GM12891 (cell line): Measurements from ENCODE around the gene ZMYND19. TPM values are rescaled to one million over a fixed set of nuclear protein-coding genes. Genes with fewer than 3 reads are reported as not detected.
"Not testable (repeated sequence)": the region's sequence is repeated elsewhere in the genome, so short reads cannot be mapped to it uniquely, and the experiment has no call there.

Source experiments
- DNase-seq: peaks from one replicate; pipeline ENCODE4 v3.0.0; 2011; ENCODE audit warnings: low spot score; ENCODE audit not compliant: insufficient read length
- FAIRE-seq: peaks from 2 replicates; lab custom pipeline; 2011; peaks lifted over from hg19 to GRCh38; lab: Jason Lieb, UNC
- PAX5 ChIP-seq: IDR thresholded peaks from 2 replicates; pipeline ENCODE4 v1.6.1; 2011; ENCODE audit warnings: low read length, moderate library complexity, mild to moderate bottlenecking; ENCODE audit not compliant: insufficient read depth, severe bottlenecking
- POLR2A ChIP-seq: IDR thresholded peaks from 2 replicates; pipeline ENCODE4 v1.6.1; 2011; ENCODE audit warnings: low read depth, low read length, control low read depth
- POLR2AphosphoS5 ChIP-seq: IDR thresholded peaks from 2 replicates; pipeline ENCODE4 v1.6.1; 2011; ENCODE audit warnings: low read depth, low read length, control low read depth
- POU2F2 ChIP-seq: IDR thresholded peaks from 2 replicates; pipeline ENCODE4 v1.6.1; 2011; ENCODE audit warnings: low read depth, mild to moderate bottlenecking, control low read depth, low read length, moderate library complexity
- SPI1 ChIP-seq: IDR thresholded peaks from 2 replicates; pipeline ENCODE4 v1.6.1; 2011; ENCODE audit warnings: low read depth, low read length, control low read depth
- TAF1 ChIP-seq: IDR thresholded peaks from 2 replicates; pipeline ENCODE4 v1.6.1; 2011; ENCODE audit warnings: low read depth, low read length, control low read depth
- polyA plus RNA-seq: library from polyadenylated mRNA; unstranded; fragments of >200 nt; gene quantifications from one replicate; pipeline ENCODE4 v1.2.1, GENCODE V29; 2012; ENCODE audit warnings: low read depth, missing spikeins, inconsistent platforms; ENCODE audit not compliant: missing spikeins

The ZMYND19 gene
- polyA plus RNA-seq, result 20.4 TPM

DNA sequence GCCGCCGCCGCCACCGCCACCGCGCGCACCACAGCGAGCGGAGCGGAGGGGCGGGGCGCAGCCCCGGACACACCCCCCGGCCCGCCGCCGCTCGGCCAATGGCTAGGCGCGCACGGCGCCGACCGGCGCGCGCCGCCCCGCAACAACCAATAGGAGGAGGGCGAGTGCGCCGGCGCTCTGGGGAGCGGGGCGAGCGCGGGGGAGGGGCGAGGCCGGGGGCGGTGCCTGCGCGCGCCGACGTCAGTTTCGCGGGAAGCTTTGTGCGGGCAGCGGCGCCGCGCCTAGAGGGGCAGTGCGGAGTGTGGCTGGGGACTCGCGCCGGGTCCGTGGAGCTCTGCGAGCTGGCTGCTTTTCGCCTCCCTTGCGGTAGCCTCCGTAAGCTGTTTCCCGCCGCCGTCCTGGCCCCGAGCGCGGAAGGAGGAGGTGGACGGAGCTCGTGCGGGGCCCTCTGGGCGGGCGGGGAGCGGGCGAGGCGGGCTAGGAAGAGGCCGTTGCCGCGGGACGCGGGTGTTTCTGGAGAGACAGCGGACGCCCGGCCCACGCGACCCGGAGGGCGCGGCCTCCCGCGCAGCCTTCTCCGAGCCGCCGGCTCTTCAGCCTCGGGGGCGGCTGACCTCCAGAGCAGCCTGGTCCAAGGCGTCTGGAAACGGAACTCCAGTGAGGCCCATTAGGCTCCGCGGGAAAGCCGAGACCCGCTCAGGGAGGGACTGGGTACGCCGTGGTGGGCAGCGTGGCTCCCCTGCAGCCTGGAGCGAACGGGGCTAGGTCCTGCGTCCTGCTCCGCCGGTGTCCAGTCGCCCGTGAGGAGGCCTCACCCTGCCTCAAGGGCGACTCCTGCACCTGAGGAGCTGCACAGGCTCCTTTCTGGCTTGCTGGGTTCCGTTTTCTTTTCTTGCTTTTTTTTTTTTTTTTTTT, at the start of gene ZMYND19:
ZMYND19 (minus strand) TSS at position 44 of the 915 bp plus-strand sequence. CDS start 249 bp downstream, outside the sequence.
- TF ChIP-seq TAF1 (peak; percentile 50; the same call in 1 of the 2 replicates), POLR2A (no peak; the same call in 1 of the 2 replicates), POU2F2 (no peak)
- peak; percentile 100 for DNase-seq
- peak; percentile 99 for FAIRE-seq

DNA sequence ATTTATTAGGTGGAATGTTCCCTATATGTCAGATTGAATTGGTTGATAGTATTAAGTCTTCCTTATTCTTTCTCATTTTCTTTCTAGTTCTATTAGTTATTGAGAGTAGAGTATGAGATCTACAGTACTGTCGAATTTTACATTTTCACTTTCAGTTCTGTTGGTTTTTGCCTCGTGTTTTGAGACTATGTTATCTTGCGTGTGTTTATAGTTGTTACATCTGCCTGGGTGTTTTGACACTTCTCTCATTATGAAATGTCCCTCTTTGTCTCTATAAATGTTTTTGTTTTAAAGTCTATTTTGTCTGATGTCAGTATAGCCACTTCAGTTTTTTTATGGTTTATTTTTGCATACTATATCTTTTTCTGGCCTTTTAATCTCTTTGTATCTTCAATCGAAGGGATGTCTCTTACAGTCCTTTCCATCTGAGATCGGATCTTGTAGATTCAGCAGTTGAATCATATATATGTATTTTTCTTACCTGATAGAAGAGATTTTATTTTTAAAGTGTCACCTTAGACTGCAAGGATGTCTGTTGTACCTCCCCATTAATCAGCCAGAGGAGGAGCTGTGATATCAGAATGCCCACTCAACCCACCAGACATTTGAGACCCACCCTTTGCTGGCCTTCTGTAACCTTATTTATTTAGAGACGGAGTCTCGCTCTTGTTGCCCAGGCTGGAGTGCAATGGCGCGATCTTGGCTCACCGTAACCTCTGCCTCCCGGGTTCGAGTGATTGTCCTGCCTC, 49.2 kb upstream of the ZMYND19 start:
- no peak for DNase-seq
- TF ChIP-seq PAX5 (no peak), POU2F2 (no peak), TAF1 (no peak), POLR2AphosphoS5 (no peak), POLR2A (no peak), SPI1 (no peak)
- FAIRE-seq, result peak; percentile 28

DNA sequence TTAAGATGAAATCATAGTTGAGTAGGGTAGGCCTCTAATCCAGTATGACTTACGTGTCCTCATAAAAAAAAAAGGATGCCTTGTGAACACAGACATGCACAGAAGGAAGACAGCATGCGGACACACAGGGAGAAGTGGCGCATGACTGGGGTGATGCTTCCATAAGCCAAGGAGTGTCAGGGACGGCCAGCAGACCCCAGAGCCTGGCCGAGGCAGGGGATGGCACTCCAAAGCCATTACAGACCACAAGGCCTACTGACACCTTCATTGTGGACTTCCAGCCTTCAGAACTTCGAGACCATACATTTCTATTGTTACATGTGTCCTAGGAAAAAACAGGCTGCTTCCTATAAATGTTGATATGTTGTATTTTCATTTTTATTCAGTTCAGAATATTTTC, 48.4 kb upstream of the ZMYND19 start:
- TF ChIP-seq POU2F2, result no peak
- no peak for TF ChIP-seq POLR2AphosphoS5
- no peak for DNase-seq
- FAIRE-seq, result no peak

DNA sequence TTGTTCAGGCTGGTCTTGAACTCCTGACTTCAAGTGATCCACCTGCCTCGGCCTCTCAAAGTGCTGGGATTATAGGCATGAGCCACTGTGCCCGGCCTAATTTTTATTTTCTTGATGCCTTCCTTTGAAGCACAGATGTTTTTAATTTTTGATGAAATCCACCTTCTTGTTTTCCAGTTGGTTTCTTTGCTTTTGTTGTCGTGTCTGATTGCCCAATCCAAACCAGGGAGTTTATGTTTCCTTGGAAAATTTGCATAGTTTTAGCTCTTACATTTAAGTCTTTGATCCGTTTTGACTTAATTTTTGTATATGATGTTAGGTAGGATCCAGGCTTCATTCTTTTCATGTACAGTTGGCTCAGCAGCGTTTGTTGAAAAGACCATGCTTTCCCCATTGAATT, 43.7 kb upstream of the ZMYND19 start:
- FAIRE-seq (no peak), DNase-seq (no peak)
- TF ChIP-seq PAX5 (no peak), TAF1 (no peak), POU2F2 (no peak)

DNA sequence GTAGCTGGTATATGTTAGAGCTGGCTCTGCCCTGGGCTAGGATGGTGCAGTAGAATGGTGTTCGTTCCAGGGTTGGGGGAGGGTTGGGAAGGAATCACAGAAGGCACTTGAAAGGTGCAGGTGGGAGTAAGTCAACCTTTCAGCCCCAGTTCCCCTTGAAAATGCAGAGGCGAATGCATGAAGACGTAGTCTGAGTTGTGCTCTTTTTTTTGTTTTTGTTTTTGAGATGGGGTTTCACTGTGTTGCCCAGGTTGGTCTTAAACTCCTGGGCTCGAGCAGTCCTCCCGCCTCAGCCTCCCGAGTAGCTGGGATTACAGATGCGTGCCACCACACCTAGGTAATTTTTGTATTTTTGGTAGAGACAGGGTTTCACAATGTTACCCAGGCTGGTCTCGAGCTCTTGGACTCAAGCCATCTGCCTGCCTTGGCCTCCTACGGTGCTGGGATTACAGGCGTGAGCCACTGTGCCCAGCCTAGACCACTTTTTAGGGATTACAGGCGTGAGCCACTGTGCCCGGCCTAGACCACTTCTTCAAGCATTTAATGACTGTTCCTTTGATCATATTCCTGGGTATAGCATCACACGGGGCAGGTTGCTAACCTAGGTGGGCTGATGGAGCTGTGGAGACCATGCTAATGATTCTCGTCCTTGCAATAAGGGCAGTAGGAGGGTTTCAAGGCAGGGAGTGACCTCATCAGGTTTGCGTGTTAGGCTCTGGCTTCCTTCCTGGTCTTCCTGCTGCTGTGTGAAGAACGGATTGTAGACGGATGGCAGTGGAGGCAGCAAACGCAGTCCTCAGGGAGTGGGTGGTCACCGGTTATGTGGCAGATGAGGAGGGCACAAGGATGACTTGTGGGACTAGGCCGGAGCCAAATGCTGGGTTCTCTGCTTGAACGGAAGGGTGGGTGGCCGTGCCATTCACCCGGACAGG, 42.2 kb upstream of the ZMYND19 start:
- DNase-seq, result no peak
- FAIRE-seq, result peak; percentile 56
- TF ChIP-seq SPI1 (0 out of 2 replicates have a peak, but pooled peaks have one; percentile 3), POLR2A (no peak), POLR2AphosphoS5 (no peak)

DNA sequence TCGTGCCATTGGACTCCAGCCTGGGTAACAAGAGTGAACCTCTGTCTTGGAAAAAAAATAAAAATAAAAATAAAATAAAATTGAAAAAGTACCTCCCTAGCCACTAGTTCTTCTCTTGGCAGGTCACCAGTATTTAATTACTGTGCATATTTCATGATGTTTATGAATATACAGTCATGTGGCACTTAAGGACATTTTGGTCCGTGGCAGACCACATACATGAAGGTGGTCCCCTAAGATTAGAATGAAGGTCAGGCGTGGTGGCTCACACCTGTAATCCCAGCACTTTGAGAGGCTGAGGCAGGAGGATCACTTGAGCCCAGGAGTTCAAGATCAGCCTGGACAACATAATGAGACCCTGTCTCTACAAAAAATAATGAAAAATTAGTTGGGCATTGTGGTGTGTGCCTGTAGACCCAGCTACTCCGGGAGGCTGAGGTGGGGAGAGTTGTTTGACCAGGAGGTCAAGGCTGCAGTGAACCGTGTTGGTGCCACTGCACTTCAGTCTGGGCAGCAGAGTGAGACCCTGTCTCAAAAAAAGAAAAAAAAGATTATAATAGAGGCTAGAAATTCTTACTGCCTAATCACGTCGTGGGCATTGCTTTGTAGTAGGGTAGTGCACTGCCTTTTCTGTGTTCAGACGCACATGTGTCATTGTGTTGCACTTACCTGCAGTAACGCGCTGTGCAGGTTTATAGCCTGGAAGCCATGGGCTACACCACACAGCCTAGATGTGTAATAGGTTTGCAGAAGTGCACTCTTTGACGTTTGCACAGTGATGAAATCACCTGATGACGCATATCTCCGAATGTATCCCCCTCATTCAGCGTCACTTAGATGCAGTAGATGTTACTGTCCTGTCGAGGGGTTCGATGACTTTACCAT, 41.3 kb upstream of the ZMYND19 start:
- TF ChIP-seq PAX5 (no peak), POLR2A (no peak), POU2F2 (no peak), POLR2AphosphoS5 (no peak), TAF1 (no peak), SPI1 (no peak)
- DNase-seq, result no peak
- FAIRE-seq, result no peak

DNA sequence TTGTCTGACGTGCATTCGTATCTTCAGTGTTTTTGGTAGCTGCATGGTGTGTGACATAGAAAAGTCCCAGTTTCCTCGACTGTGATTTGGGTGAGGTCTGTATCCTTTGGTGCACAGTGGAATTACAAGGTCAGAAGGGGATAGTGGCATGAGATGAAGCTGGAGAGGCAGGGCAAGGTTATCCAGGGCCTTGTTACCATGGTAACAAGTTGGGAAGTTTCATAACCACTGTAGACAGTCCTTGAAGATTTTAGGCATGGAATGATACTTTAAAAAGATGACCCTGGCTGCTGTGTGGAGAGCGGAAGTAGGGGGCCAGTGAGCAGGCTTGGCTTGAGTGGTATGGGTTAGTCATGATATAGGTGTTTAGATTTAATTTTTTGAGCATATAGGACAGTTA, 40.4 kb upstream of the ZMYND19 start:
- no peak for DNase-seq
- FAIRE-seq, result peak; percentile 57
- no peak for TF ChIP-seq POU2F2
- no peak for TF ChIP-seq SPI1
- no peak for TF ChIP-seq TAF1
- TF ChIP-seq POLR2AphosphoS5, result no peak
- no peak for TF ChIP-seq POLR2A

DNA sequence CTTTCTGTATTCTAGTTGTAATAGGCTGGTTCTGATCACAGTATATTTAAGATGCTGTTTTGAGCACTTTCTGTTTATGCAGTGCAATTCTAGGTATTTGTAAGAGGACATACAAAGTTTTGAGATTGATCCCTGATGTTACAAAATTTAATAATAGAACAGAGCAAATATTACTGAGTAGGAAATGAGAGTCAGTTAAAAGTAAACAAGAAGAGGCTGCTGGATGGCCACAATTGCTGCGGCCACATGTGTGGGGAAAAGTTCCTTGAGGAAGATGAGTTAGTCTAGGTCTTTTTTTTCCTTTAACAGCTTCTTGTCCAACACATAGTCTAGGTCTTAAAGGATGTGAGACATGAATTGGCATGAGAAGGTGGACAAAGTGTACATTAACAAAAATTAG, 39.8 kb upstream of the ZMYND19 start:
- TF ChIP-seq SPI1 (no peak), POU2F2 (no peak), PAX5 (no peak), POLR2AphosphoS5 (no peak), TAF1 (no peak), POLR2A (no peak)
- FAIRE-seq (no peak), DNase-seq (no peak)

DNA sequence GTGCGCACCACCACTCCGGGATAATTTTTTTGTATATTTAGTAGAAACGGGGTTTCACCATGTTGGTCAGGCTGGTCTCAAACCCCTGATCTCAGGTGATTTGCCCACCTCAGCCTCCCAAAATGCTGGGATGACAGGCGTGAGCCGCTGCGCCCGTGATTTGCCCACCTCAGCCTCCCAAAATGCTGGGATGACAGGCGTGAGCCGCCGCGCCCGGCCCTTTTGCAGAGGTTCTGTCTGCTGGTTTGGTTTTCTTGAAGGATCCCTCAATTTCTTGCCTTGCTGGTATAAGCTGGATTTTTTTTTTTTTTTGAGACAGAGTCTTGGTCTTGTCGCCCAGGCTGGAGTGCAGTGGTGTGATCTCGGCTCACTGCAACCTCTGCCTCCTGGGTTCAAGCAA, 37.1 kb upstream of the ZMYND19 start:
- DNase-seq, FAIRE-seq: not testable (repeated sequence)
